GM15510 (cell line): ENCODE data around the gene HBZ.

ENCODE experiments used
- POLR2A ChIP-seq: IDR thresholded peaks from 3 replicates; pipeline ENCODE4 v1.6.1; 2011; ENCODE audit warnings: borderline replicate concordance; ENCODE audit not compliant: insufficient read length; ENCODE audit errors: extremely low read depth

Gene HBZ

DNA sequence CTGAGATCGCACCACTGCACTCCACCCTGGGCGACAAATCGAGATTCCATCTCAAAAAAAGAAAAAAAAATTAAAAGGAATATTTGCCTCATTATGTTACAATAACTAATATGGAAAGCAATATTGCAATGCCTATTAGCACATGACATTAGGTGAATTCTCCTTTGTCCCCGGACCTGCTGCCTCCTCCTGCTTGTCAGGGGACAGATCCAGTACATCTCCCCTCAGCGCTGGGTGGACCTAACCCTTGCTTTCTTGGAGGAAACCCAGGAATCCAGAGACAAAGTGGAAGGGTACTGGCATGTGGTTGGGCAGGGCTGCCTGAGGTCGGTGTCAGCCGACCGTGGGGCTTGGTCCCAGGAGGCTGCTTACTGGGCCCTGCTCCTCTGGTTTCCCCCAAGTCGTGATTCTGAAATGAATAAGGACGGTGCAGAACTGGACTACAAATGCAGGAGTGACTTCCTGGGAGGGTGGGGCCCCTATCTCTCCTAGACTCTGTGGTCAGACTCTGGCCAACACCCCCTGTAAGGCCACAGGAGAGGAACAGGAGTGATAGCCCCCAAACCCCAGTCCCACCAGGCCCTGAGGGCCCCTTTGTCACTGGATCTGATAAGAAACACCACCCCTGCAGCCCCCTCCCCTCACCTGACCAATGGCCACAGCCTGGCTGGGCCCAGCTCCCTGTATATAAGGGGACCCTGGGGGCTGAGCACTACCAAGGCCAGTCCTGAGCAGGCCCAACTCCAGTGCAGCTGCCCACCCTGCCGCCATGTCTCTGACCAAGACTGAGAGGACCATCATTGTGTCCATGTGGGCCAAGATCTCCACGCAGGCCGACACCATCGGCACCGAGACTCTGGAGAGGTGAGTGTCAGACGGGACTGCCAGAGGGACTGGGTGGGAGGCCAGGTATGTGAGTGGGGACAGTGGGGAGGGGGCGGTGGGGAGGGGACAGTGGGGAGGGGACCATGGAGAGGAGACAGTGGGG lies at the start of gene HBZ:
HBZ (plus strand) TSS at position 504 of the 988 bp plus-strand sequence; CDS start at position 770, 266 bp downstream.
- no peak for TF ChIP-seq POLR2A

DNA sequence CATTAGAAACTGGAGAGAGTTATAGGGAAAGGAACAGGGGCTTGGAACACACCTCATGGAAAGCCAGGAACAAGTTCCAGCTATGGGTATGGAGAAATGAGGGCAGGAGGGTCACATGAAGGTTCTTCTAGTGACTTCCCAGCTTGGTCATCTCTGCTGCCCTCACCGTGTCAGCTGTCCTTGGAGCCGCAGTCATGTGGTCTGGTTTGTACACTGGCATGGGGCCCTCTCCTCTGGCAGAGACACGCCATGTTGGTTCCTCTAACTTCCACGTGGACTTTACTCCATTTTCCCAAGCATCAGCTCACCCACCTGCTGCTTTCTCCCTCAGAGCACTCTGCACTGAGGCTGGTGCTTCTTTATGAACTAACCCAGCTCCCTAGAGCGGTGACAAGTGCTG lies 48.1 kb upstream of the HBZ start:
- TF ChIP-seq POLR2A: no peak

DNA sequence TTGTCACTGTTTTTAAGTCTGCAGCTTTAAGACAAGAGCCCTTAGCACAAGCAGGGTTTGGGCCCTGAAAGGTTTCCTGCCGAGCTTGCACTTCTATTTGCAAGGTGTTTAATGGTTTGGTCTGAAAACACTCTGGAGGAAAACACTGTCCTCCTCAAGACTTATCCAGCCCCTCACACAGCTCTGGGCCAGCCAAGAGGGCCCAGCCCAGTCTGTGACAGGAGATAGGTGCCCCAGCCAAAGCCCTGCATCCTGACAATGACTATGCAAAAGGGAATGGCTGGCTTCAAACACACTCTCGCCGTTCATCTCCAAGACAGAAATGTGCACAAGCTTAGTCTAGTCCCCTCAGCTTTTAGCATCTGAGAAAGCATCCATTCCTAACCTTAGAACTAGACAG lies 47.5 kb upstream of the HBZ start:
- TF ChIP-seq POLR2A: no peak

DNA sequence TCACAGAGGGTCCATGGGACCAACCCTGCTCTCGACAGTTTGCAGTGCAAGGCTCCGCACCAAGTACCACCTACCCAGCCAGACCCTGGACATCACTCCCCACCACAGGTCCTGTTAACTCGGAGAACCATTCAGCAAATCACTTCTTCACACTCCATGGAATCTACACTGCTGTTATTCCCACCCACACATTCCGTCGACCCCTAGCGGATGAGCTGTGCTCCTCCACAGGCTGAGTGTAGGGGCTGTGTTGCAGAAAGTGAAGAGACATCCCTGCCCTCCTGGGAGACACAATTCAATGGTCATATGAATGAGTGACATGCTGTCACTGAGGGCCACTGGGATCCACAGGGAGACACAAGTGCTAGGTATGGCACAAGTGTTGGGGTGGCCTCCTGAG lies 46.9 kb upstream of the HBZ start:
- no peak for TF ChIP-seq POLR2A

DNA sequence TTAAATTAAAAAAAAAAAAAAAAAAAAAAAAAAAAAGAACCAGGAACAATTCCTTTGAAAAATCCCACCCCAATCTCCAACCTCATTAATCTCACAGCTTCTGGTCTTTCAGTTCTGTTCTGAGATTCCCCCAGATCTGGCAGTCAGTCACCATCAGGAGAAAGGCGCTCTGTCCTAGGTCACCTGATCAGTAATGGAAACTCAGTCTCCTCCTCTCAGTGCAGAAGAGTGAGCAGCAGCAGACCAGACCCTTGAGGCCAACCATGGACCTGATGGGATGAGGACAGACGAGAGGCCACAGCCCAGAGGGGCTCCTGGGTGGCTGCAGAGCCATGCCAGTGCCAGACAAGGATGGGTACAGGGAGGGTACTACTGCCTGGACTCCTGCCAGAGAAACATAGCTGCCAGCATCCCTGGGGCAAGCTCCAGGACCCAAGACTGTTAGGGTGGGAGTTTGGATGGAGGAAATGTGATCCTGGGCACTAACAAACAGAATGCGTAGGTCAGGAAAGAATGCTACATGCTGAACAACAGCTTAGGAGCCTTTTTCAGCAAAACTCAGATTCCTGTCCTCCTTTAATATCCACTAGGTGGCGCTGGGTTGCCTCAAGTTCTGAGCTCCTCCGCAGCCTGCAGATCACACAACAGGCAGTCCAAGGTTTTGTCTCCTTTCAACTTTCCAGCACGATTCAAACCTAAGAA lies 45.7 kb upstream of the HBZ start:
- TF ChIP-seq POLR2A: no peak

DNA sequence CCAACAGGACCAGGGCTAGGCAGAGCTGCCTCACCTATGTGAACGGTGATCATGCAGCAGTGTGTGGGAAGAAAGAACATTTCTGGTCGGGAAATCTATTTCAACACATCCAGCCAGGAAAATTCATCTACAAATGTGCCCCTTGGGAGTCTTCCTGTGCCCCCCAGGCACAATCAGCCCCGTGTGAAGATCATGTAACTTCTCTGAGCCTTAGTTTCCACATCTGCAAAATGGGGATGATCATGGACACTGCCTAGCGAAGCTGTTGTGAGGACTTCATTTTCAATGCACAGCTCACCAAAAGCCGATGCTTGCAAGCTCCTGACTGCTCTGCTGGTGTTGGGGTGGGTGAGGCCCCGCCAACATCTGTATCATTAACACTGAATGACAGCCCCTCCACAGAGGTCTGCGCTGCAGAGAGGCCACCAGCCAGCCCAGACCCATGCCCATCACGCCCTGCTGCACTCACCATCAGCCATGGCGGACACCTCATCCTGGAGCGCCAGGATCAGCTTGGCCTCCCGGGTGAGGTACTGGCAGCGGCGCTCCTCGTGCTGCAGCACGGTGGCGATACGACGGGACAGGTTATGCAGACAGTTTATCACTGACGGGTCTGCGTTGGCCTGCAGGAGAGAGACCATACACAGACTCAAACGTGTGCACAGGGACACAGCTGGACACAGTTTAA lies 40.1 kb upstream of the HBZ start:
- TF ChIP-seq POLR2A: no peak

DNA sequence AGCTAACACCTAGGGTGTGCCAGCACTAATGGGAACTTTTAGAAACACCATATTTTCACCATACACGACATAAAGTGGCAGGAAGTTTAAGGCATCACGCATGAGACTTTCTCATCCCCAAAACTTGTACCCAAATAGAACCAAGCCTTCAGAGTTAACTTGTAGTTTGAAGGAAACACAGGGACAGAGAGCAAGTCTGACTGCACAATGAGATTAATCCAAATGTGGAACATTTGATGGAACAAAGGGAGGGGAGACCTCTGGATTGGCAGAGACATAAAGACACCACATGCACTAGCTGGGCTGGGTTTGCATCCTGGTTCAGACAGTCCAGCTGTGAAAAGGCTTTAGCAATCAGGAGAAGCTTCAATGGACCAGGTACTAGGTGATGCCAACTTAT lies 38.1 kb upstream of the HBZ start:
- no peak for TF ChIP-seq POLR2A

DNA sequence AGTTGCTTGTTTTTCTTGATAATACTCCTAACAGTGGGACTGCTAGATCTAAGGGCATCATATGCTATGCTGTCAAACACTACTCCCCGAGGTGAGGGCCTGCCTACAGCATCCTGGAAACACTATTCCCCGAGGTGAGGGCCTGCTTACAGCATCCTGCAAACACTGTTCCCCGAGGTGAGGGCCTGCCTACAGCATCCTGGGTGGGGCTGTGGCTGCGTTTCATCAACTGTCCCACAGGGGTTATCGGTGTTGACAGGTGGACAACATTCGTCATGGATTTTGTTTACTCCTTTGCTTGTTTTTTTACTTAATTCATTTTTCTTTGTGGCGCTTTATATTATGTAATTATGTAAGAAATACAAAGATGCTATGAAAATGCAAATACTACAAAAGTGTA lies 36.4 kb upstream of the HBZ start:
- TF ChIP-seq POLR2A: no peak

DNA sequence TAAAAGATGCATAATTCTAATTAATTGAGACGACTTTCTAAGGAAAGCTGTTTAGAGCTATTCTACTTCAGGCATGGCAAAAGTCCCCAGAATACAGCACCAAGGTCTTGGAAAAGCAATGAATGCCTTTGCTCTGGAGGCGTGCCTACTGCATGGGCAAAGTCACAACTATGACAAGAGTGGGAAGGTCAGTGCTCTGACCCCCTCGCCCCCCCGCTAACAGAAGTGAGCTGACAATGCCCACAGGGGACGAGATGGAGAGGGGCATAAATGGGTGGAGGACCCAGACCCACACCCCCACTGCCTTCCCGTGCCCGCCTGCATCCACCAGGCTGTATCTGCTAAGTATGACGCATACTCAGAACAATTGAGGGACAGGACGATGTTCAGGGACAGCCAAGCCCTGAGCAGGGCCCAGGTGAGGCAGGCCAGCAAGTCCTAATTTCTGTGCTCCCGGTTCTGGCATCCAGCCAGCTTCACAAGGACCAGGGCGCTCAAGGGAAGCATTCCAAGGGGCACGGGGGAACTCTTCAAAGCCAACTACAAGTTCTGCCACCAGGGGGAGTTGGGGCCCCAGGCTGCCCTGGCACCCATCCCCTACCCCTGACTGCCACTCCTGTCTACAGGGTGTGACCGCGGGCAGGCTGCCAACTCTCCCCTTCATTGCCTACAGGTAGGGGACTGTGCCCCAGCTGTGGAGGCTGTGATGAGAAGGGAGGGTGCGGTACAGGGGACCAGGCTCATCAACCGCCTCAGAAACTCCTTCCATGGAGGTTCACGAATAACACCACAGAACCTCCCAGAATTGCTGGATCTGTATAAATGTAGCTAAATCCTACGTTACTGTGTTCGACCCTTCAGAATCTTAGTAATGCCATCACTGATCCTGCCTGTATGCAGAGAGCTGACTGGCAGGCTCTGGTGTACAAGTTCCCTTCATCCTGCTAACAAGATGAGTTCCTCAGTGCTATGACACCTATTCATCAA lies 34.8 kb upstream of the HBZ start:
- no peak for TF ChIP-seq POLR2A

DNA sequence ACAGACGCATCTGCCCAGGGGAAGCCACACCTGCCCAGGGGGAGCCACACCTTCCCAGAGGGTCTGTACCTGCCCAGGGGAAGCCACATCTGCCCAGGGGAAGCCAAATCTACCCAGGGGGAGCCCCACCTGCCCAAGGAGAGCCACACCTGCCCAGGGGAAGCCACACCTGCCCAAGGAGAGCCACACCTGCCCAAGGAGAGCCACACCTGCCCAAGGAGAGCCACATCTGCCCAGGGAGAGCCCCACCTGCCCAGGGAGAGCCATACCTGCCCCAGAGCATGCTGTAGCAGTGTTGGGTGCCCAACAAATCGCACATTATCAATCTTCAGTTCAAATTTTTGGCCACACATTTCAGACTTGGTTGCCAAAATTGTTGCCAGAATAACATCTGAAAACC lies 33.6 kb upstream of the HBZ start:
- no peak for TF ChIP-seq POLR2A

DNA sequence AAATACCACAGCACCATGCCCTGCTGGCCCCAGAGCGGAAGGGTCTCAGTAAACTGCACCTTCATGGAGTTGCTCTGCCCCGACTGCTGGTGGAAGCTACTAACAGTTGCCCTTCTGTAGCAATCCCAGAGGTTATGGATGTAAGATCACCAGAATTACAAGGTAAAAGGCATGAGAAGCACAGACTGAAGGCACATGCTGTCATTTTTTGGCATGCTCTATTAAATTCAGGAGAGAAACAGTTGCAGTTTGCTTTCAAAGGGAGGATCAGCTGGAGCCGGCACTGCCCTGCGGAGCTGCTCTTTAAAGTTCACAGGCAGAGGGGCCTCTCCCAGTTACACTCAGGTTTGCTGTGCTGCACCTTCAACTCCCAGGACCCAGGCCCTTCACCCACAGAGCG lies 33.1 kb upstream of the HBZ start:
- no peak for TF ChIP-seq POLR2A

DNA sequence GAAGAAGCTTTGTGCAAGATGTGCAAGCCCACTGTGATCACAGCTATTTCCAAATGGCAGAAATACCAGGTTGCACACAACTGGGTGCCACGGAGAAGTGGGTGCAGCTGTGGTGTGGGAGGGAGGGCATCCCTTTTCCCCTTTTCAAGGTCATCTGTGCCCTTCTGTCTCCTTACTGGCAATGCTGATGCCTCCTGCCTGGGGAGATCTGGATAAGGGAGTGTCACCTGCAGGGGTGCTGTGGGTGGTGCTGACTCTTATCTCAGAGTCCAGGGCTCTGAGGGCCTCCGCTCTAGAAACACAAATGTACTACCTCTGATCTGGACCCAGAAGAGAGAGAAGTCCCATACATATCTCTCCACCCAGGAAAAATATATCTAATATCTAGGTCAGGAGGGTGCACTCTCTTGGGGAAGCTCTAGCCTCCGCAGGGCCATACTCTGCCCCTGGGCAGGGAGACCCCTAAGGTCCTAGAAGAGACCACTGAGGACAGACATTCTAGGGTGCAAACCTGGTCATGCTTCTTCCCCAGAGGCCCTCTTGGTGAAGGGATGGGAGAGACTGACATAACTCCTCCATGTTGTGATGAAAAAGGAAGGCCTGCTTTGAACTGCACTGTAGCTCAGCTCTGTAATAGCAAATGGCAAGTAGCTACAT lies 32.5 kb upstream of the HBZ start:
- TF ChIP-seq POLR2A: no peak

DNA sequence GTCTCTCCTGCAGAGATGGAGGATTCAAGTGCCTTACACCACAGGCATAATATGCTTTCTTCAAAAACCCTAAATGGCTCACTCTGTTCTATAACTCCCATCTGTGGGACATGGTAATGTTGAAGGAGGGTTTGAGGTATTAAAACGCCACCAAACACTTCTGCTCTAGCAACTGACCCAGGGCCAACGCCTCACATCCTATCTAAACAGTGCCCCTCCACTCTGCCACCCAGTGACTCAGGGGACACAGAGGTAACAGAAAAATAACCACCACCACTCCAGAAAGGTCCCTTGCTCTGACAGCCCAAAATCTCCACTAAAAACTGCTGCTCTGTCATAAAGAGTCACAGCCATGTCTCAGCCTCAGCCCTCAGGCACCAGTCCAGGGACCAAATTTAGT lies 31.7 kb upstream of the HBZ start:
- no peak for TF ChIP-seq POLR2A
